ENCODE measurements around the gene KMT2C.

GRCh38 chr7:152341039-152341913 lies 94.5 kb downstream of the KMT2C start:
- TF ChIP-seq CTCF (IDR thresholded peaks at IDR 0.05) (peak in 4 of 6 experiments; percentile 19 to 54 (median 54)), POLR2A (IDR thresholded peaks at IDR 0.05) (no peak)

Data from Peyer's patch (tissue), 4 donors.